Body of pancreas (tissue), 4 donors: ENCODE results near the gene DRC1. TPM values are rescaled to one million over a fixed set of nuclear protein-coding genes. Genes with fewer than 3 reads are reported as not detected.

Experiments used
- ATAC-seq: fragments of 150-250 bp; one replicate; pipeline ENCODE4 v1.9.1; 2016
- DNase-seq, 4 donors: peaks; one replicate each; pipeline ENCODE4 v3.0.0-alpha.2; 2019
- H3K27ac ChIP-seq, 4 donors: fragments of 200-600 bp; sonication (generic); 1 replicate in 3 of 4; 2 replicates in 1 of 4; pipeline versions ENCODE4 v1.5.1 to v1.6.1; 2016 to 2019; ENCODE audit warnings: mild to moderate bottlenecking in 1 of 4, mixed read lengths in 1 of 4, moderate library complexity in 1 of 4
- H3K27me3 ChIP-seq, 2 donors: fragments of 200-600 bp; sonication (generic); one replicate each; pipeline ENCODE4 v1.6.0; 2016; ENCODE audit warnings: mild to moderate bottlenecking in 1 of 2
- H3K36me3 ChIP-seq, 2 donors: fragments of 200-600 bp; sonication (generic); replicated peaks in 1 of 2; 2 replicates each; pipeline ENCODE4 v1.5.1; 2016; ENCODE audit warnings: low read depth in 2 of 2; ENCODE audit not compliant: insufficient read depth in 1 of 2
- H3K4me1 ChIP-seq: fragments of 200-600 bp; sonication (generic); one replicate; pipeline ENCODE4 v1.6.0; 2016
- H3K4me3 ChIP-seq, 2 donors: fragments of 200-600 bp; sonication (generic); 1 replicate in 1 of 2; 2 replicates in 1 of 2; pipeline ENCODE4 v1.5.1; 2016 to 2019
- H3K9me3 ChIP-seq, 3 donors: fragments of 200-600 bp; sonication (generic); 1 replicate in 2 of 3; 2 replicates in 1 of 3; pipeline ENCODE4 v1.5.1; 2016
- POLR2A ChIP-seq, 3 donors: fragments of 450-650 bp; IDR thresholded peaks; one replicate each; pipeline ENCODE4 v1.6.1; 2016; ENCODE audit warnings: antibody characterized with exemption in 3 of 3, mild to moderate bottlenecking in 2 of 3
- WGBS, 2 donors: methylation state at CpG; one replicate each; pipeline ENCODE4 v1.1.5; 2017; 5-methylcytosine and 5-hydroxymethylcytosine counted together
- intact Hi-C: fragments of 100-400 bp; cut with DNase I; formaldehyde crosslinking; loops from one replicate; pipeline ENCODE4 v1.15.1; 2023
- total RNA-seq, 2 donors: library from RNA; depleted of rRNA; stranded (reverse); fragments of >200 nt; gene quantifications; one replicate each; pipeline ENCODE4 v1.1.0, GENCODE V29; 2016
- TF ChIP-seq, protein P1 (sequence below), 7 experiments: fragments of 450-650 bp in 4 of 7; fragments of 200-600 bp in 3 of 7; sonication (generic) in 3 of 7; IDR thresholded peaks; one replicate each; pipeline ENCODE4 v1.5.1; 2016 to 2019; ENCODE audit warnings: antibody characterized with exemption in 7 of 7

DRC1 gene
- total RNA-seq, 2 donors from 2014 or later = not detected

DNA sequence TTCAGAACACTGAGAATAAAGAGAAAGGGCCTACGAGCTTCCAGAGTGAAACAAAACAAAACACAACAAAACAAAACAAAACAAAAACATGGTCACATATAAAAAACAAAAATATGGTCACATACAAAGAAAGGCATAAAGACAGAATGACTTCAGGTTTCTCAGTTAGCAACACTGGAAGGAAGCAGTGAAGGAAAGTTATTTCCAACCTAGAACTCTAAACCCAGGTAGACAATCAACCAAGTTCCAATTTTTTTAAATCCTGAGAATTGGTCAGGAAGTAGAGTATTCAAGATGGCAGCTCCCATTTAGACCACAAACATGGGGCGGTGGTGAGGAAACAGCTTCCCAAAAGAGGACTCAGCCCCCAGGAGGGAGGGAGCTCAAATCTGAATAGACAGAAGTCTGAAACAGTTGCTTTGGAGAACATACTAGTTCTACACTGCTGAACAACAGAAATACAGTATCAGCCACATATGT, 9.1 kb downstream of the DRC1 start:
- DNase-seq (no peak), ATAC-seq (no peak)
- no peak overlapping the region for H3K4me3 ChIP-seq
- no peaks in the 10 kb centered on the region for H3K36me3 ChIP-seq
- no peaks in the 10 kb centered on the region for H3K27me3 ChIP-seq
- TF ChIP-seq POLR2A (IDR thresholded peaks at IDR 0.05) = no peak
- TF ChIP-seq, protein P1, sequence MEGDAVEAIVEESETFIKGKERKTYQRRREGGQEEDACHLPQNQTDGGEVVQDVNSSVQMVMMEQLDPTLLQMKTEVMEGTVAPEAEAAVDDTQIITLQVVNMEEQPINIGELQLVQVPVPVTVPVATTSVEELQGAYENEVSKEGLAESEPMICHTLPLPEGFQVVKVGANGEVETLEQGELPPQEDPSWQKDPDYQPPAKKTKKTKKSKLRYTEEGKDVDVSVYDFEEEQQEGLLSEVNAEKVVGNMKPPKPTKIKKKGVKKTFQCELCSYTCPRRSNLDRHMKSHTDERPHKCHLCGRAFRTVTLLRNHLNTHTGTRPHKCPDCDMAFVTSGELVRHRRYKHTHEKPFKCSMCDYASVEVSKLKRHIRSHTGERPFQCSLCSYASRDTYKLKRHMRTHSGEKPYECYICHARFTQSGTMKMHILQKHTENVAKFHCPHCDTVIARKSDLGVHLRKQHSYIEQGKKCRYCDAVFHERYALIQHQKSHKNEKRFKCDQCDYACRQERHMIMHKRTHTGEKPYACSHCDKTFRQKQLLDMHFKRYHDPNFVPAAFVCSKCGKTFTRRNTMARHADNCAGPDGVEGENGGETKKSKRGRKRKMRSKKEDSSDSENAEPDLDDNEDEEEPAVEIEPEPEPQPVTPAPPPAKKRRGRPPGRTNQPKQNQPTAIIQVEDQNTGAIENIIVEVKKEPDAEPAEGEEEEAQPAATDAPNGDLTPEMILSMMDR (IDR thresholded peaks at IDR 0.05) = no peak
- 83 to 97% methylated on average over 2 of the region's 2 CpGs for WGBS, 2 donors
- intact Hi-C loops = no loop called here
- no peak overlapping the region for H3K27ac ChIP-seq
- H3K9me3 ChIP-seq = no peaks in the 10 kb centered on the region
- H3K4me1 ChIP-seq = no peaks in the 10 kb centered on the region

- no peak for DNase-seq
- Histone ChIP-seq H3K4me3 (no peak overlapping the region), H3K36me3 (no peaks in the 10 kb centered on the region), H3K4me1 (no peaks in the 10 kb centered on the region), H3K9me3 (no peaks in the 10 kb centered on the region), H3K27ac (no peak overlapping the region), H3K27me3 (no peaks in the 10 kb centered on the region)
- intact Hi-C loops = no loop called here
- TF ChIP-seq, protein P1 (IDR thresholded peaks at IDR 0.05) = no peak
- TF ChIP-seq POLR2A (IDR thresholded peaks at IDR 0.05) = no peak
- ATAC-seq = no peak
- 85 to 89% methylated on average over 6 of the region's 6 CpGs for WGBS, 2 donors
These were observed 9.7 kb downstream of the DRC1 start for GRCh38 chr2:26411419-26411818.

- H3K4me1 ChIP-seq = no peaks in the 10 kb centered on the region
- H3K27ac ChIP-seq = no peak overlapping the region
- no peaks in the 10 kb centered on the region for H3K27me3 ChIP-seq
- H3K9me3 ChIP-seq = no peaks in the 10 kb centered on the region
- WGBS, 2 donors = 58 to 79% methylated on average over 10 of the region's 10 CpGs
- H3K4me3 ChIP-seq = no peak overlapping the region
- H3K36me3 ChIP-seq = no peaks in the 10 kb centered on the region
- ATAC-seq (no peak), DNase-seq (no peak)
- no peak for TF ChIP-seq POLR2A (IDR thresholded peaks at IDR 0.05)
- TF ChIP-seq, protein P1 (IDR thresholded peaks at IDR 0.05) = no peak
- intact Hi-C loops = no loop called here
These were observed 10.5 kb downstream of the DRC1 start for GRCh38 chr2:26412091-26412673.

DNA sequence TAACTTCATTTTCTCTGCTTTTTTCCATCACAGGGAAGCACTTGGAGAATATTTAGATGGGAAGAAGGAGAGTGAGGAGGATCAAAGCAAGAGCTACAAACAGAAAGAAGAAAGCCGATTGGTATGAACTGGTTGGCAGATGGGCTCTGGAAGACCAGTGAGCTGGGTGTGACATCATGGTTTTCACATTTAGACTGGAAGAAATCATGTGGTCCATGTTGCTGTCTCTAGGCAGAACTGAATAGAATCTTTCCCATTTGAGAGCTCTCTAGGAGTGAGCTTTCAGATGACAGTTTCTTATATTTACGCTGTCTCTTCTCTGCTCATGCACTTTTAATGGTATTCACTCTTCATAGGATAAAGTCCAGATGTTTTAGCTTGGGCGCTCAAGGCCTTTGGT, 12.6 kb downstream of the DRC1 start:
- no peak for TF ChIP-seq POLR2A (IDR thresholded peaks at IDR 0.05)
- TF ChIP-seq, protein P1 (IDR thresholded peaks at IDR 0.05) = no peak
- WGBS, 2 donors = 92% methylated on average over 3 of the region's 3 CpGs
- intact Hi-C loops = no loop called here
- Histone ChIP-seq H3K4me3 (no peak overlapping the region), H3K9me3 (no peaks in the 10 kb centered on the region), H3K4me1 (no peaks in the 10 kb centered on the region), H3K36me3 (no peaks in the 10 kb centered on the region), H3K27ac (no peak overlapping the region), H3K27me3 (no peaks in the 10 kb centered on the region)
- no peak for ATAC-seq
- DNase-seq = no peak

GRCh38 chr2:26421961-26422360, 20.2 kb downstream of the DRC1 start:
- DNase-seq (no peak), ATAC-seq (no peak)
- 83 to 84% methylated on average over 5 of the region's 5 CpGs for WGBS, 2 donors
- no peaks in the 10 kb centered on the region for H3K9me3 ChIP-seq
- intact Hi-C loops = no loop called here
- no peak overlapping the region for H3K4me3 ChIP-seq
- H3K27ac ChIP-seq = no peak overlapping the region
- H3K36me3 ChIP-seq = no peaks in the 10 kb centered on the region
- peaks cover 8% of the 10 kb centered on the region for H3K4me1 ChIP-seq
- no peak for TF ChIP-seq POLR2A (IDR thresholded peaks at IDR 0.05)
- TF ChIP-seq, protein P1 (IDR thresholded peaks at IDR 0.05) = no peak
- H3K27me3 ChIP-seq = no peaks in the 10 kb centered on the region
